Kidney (tissue), 22 donors: ENCODE results near the gene FLRT2. TPM values are rescaled to one million over a fixed set of nuclear protein-coding genes. Genes with fewer than 3 reads are reported as not detected.

Experiments used
- DNase-seq, 5 donors: peaks; one replicate each; pipeline ENCODE4 v3.0.0-alpha.2; 2013 to 2020
- FAIRE-seq: peaks from 2 replicates; lab custom pipeline; 2012; peaks lifted over from hg19 to GRCh38; lab: Jason Lieb, UNC
- H3K27ac ChIP-seq, 2 donors: one replicate each; pipeline ENCODE4 v1.7.0; 2013; ENCODE audit warnings: low read depth in 2 of 2, low read length in 2 of 2, inconsistent platforms in 1 of 2
- H3K27me3 ChIP-seq: one replicate; pipeline ENCODE4 v1.7.1; 2013; ENCODE audit warnings: low read length, inconsistent platforms; ENCODE audit not compliant: control insufficient read depth, insufficient read depth
- H3K36me3 ChIP-seq, 3 donors: one replicate each; pipeline versions ENCODE4 v1.7.0 to v1.7.1; 2013; ENCODE audit warnings: low read length in 3 of 3, control low read depth in 1 of 3, inconsistent platforms in 1 of 3; ENCODE audit not compliant: insufficient read depth in 3 of 3, control insufficient read depth in 2 of 3
- H3K4me1 ChIP-seq, 3 donors: one replicate each; pipeline versions ENCODE4 v1.7.0 to v1.7.1; 2013; ENCODE audit warnings: low read length in 3 of 3, inconsistent platforms in 1 of 3, low read depth in 1 of 3; ENCODE audit not compliant: control insufficient read depth in 2 of 3, insufficient read depth in 2 of 3
- H3K4me3 ChIP-seq, 3 donors: one replicate each; pipeline versions ENCODE4 v1.7.0 to v1.8.1; 2013; ENCODE audit warnings: low read length in 3 of 3, control low read depth in 1 of 3, inconsistent platforms in 1 of 3
- H3K9ac ChIP-seq, 3 donors: one replicate each; pipeline versions ENCODE4 v1.7.0 to v1.7.1; 2013; ENCODE audit warnings: low read length in 3 of 3, control low read depth in 1 of 3, inconsistent platforms in 1 of 3
- H3K9me3 ChIP-seq, 3 donors: one replicate each; pipeline versions ENCODE4 v1.7.0 to v1.7.1; 2013; ENCODE audit warnings: low read length in 3 of 3, control low read depth in 1 of 3, inconsistent platforms in 1 of 3; ENCODE audit not compliant: control insufficient read depth in 2 of 3, insufficient read depth in 1 of 3
- CTCF ChIP-seq: IDR thresholded peaks from 3 replicates; pipeline ENCODE4 v1.5.1; 2012; ENCODE audit warnings: mild to moderate bottlenecking, moderate library complexity, borderline replicate concordance; ENCODE audit not compliant: insufficient read depth; ENCODE audit errors: extremely low read depth
- intact Hi-C: fragments of 100-400 bp; cut with DNase I; formaldehyde crosslinking; loops from one replicate; pipeline ENCODE4 v1.11.1; 2022
- long read RNA-seq, 10 donors: library from polyadenylated mRNA in 1 of 10; unstranded in 1 of 10; transcript quantifications; one replicate each; pipeline ENCODE4 v2.0.0 and lab custom pipeline, GENCODE V29; 2021 to 2026
- polyA plus RNA-seq: library from polyadenylated mRNA; stranded (reverse); fragments of 350-450 nt; fragmentation: Illumina TruSeq; extraction: RNeasy Lipid Tissue Mini Kit (QIAGEN cat#74804); gene quantifications from one replicate; pipeline ENCODE4 v1.2.3, GENCODE V29; 2014; ENCODE audit warnings: low read depth, low replicate concordance; ENCODE audit not compliant: insufficient read depth
- total RNA-seq: library from RNA; stranded (reverse); fragmentation: NEBNext Ultra II Directional; extraction: Animal tissue kit (Norgen Biotek cat#: 25700); gene quantifications from one replicate; pipeline ENCODE4 v1.2.1, GENCODE V29; 2021
- donor health status: control.
- donor health status: control.
- donor health status: control.
- donor health status: control.
- donor health status: control.
- donor health status: DM: yes; HTN: yes; CAD: no.
- donor health status: Normal renal cell carcinoma (clear cell type).

Gene FLRT2
- total RNA-seq (16.6 TPM), polyA plus RNA-seq (1.2 TPM)
- long read RNA-seq, donor 1, full-length matches to known transcripts, result 2 of 13 reads
- long read RNA-seq, donor 1, partial matches to known transcripts, result 0 of 13 reads
- long read RNA-seq, donor 1, other reads (novel, unspliced or antisense), result 11 of 13 reads
- long read RNA-seq, donor 2, full-length matches to known transcripts, result 5 of 37 reads
- long read RNA-seq, donor 2, partial matches to known transcripts, result 23 of 37 reads
- long read RNA-seq, donor 2, other reads (novel, unspliced or antisense), result 9 of 37 reads
- long read RNA-seq, donor 3, full-length matches to known transcripts, result 4 of 17 reads
- long read RNA-seq, donor 3, partial matches to known transcripts, result 5 of 17 reads
- long read RNA-seq, donor 3, other reads (novel, unspliced or antisense), result 8 of 17 reads
- long read RNA-seq, donor 4, full-length matches to known transcripts, result 2 of 17 reads
- long read RNA-seq, donor 4, partial matches to known transcripts, result 0 of 17 reads
- long read RNA-seq, donor 4, other reads (novel, unspliced or antisense), result 15 of 17 reads
- long read RNA-seq, donor 5, full-length matches to known transcripts, result 1 of 1 reads
- long read RNA-seq, donor 5, partial matches to known transcripts, result 0 of 1 reads
- long read RNA-seq, donor 5, other reads (novel, unspliced or antisense), result 0 of 1 reads
- long read RNA-seq, donor 6, full-length matches to known transcripts, result 1 of 1 reads
- long read RNA-seq, donor 6, partial matches to known transcripts, result 0 of 1 reads
- long read RNA-seq, donor 6, other reads (novel, unspliced or antisense), result 0 of 1 reads
- long read RNA-seq, donor 7, full-length matches to known transcripts, result 1 of 6 reads
- long read RNA-seq, donor 7, partial matches to known transcripts, result 0 of 6 reads
- long read RNA-seq, donor 7, other reads (novel, unspliced or antisense), result 5 of 6 reads
- long read RNA-seq, donor 8, full-length matches to known transcripts, result 3 of 12 reads
- long read RNA-seq, donor 8, partial matches to known transcripts, result 0 of 12 reads
- long read RNA-seq, donor 8, other reads (novel, unspliced or antisense), result 9 of 12 reads
- long read RNA-seq, donor 9, partial matches to known transcripts, result 9 of 10 reads
- long read RNA-seq, donor 9, other reads (novel, unspliced or antisense), result 0 of 10 reads
- long read RNA-seq, donor 10, full-length matches to known transcripts, result 6 of 15 reads
- long read RNA-seq, donor 10, partial matches to known transcripts, result 9 of 15 reads
- long read RNA-seq, donor 10, other reads (novel, unspliced or antisense), result 0 of 15 reads

DNA sequence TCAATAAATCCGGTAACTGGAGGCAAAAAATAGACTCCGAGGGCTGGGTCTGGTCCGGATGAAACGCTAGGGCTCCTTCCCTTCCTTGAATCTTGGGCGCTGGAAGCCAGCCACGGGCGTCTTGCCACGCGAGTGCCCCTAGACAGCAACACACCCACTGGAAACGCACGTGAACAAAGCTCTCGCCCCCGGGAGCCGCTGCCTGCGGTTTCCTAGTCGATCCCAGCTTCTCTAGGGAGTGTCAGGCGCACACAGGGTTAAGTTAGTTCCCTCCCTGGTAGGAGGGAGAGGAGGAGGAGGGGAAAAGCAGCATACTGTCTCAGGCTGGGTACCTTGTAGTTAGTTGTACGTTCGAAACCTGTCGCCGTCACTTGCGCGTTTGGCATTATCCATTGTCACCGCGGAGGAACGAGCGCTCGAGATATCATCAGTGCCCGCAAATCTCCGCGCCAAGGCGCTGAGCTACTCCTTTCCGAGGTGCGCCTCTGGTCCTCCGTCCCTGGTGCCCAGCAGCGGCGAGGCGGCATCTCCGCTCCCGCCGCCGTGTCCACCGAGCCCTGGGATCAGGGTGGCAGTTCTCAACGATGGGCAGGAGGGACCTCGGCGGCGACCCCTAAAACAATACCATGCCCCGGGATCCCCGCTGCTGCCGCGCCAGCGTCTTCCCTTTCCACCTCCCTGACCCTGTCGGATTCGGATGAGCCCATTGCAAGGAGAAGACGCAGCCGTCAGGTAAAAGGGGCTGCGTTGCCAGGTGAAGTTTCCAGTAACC is at the start of gene FLRT2:
Gene FLRT2, plus strand, starts transcription at position 342 of the 772 bp plus-strand sequence. CDS start 91,371 bp downstream, outside the sequence.
- Histone ChIP-seq H3K9me3 (no peaks in the 10 kb centered on the region), H3K4me3 (peak within 1 kb of the TSS; percentile 46 to 92 (median 67)), H3K9ac (peak within 1 kb of the TSS in 2 of 3 donors; percentile 37 to 92), H3K4me1 (peaks cover 2 to 18% (median 3%) of the 10 kb centered on the region in 3 donors), H3K27ac (peak within 1 kb of the TSS; percentile 39 to 54), H3K36me3 (no peaks in the 10 kb centered on the region), H3K27me3 (peaks cover 2% of the 10 kb centered on the region)
- no peak for FAIRE-seq
- intact Hi-C loops, result no loop called here
- no peak for TF ChIP-seq CTCF
- peak; percentile 53 to 84 (median 70) for DNase-seq

GRCh38 chr14:85481471-85481870 is 48.5 kb upstream of the FLRT2 start:
- H3K27ac ChIP-seq, result no peak overlapping the region
- H3K9me3 ChIP-seq, result no peaks in the 10 kb centered on the region
- DNase-seq (no peak), FAIRE-seq (no peak)
- TF ChIP-seq CTCF, result no peak
- peaks cover 0 to 2% (median 0%) of the 10 kb centered on the region in 3 donors for H3K4me1 ChIP-seq
- H3K27me3 ChIP-seq, result no peaks in the 10 kb centered on the region
- no peak overlapping the region for H3K9ac ChIP-seq
- no peaks in the 10 kb centered on the region for H3K36me3 ChIP-seq
- intact Hi-C loops, result no loop called here
- no peak overlapping the region for H3K4me3 ChIP-seq

DNA sequence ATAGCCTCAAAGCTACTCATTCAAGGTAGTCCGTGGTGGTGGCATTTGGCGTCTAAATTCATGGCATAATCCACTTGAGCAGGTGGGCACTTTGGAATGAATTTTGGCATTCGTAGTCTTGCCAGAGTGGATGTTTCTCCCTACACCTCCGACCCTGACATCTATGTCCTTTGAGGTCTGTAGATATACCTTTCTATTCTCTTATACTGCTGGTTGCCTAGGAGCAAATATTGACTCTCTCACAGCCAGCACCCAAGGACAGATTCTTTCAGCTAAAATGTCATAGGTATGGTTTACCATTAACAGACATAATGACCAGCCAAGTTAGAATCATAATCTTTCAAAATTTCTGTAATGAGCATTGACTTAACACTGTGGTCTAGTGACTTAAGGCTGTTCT is 47.4 kb upstream of the FLRT2 start:
- DNase-seq, result no peak
- no peaks in the 10 kb centered on the region for H3K9me3 ChIP-seq
- no peaks in the 10 kb centered on the region for H3K36me3 ChIP-seq
- H3K9ac ChIP-seq, result no peak overlapping the region
- no peak overlapping the region for H3K4me3 ChIP-seq
- no peaks in the 10 kb centered on the region for H3K27me3 ChIP-seq
- no peak for FAIRE-seq
- intact Hi-C loops, result no loop called here
- H3K4me1 ChIP-seq, result peaks cover 0 to 2% (median 0%) of the 10 kb centered on the region in 3 donors
- H3K27ac ChIP-seq, result no peak overlapping the region
- no peak for TF ChIP-seq CTCF
